NCI-H2171 (cell line): Measurements from ENCODE around the gene RGPD8.
"Not testable (repeated sequence)": the region's sequence is repeated elsewhere in the genome, so short reads cannot be mapped to it uniquely, and the experiment has no call there.

Source experiments
- DNase-seq: peaks from one replicate; lab custom pipeline; 2025; lab: John Stamatoyannopoulos, UW

RGPD8 gene

DNA sequence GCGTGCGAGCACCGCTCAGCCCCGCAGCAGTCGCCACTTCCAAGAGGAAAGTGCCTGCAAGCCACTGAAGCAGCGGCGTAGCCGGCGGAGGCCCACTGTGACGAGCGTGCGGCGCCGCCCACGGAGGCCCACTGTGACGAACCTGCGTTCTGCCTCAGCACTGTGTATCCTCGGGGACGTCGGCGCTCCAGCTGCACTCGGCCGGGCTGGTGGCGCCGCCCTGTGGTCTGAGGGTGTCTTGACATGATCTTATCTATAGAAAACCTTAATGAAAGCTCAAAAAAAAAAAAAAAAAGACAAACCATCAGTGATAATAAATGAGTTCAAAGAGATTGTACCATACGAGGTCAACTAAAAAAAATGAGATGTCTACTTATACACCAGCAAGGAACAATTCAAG, at the start of gene RGPD8:
Gene RGPD8 (minus strand): TSS at position 166 of the 400 bp plus-strand sequence. CDS start 192 bp downstream, outside the sequence.
- not testable (repeated sequence) for DNase-seq

DNA sequence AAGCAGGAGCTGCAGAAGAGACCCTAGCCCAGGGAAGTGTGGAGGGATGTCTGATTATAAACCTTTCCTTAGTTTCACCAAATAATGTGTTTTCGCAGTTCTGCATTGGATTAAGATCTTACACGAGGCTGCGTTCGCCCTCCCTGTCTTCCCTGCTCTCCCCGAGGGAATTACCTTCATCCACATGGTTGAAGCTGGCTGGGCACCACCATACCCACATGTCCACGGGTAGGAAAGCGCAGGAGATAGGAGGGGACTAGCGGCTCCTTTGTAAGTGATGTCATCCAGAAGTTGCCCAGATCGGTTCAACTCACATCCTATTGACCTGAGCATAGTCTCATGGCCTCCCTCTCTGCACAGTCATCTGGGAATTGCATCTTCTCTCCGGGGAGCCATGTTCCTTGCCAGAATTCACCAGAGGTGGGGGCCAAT, 49.6 kb upstream of the RGPD8 start:
- DNase-seq: peak; percentile 21

GRCh38 chr2:112482309-112483041, 49.0 kb upstream of the RGPD8 start:
- DNase-seq: peak; percentile 53

DNA sequence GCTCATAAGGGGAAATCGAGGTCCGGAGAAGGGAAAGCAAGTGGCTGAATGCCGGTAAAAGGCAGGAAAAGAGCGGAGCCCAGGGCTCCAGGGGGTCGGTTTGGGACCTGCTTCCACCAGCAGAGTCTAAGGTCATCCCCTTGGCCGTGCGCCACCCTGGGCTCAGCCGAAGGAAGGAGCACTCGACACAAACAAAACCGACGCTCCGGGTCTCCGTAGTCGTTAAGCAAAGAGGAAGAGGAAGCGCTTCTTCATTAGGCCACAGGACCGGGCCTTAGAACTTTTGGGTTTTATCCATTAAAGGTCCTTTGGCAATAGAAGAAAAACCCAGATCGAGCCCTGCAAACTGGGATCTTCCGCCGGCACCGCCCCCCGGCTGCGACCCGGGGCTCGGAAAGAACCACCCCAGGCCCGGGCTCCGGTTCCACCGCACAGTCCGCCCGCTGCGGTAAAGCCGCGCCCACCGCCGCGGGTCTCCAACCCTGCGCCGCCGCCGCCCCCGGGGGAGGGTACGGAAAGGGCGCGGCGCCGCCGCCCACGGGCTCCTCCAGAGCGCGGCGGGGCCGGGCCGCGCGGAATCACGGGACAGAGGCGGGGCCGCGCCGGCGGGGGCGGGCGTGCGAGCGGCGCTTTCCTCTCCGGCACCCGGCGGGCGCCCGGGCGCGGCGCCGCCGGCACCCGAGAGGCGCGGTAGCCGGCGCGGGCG, 48.2 kb upstream of the RGPD8 start, which contains the start of gene TTL:
Gene TTL (plus strand): TSS at position 629 of the 706 bp plus-strand sequence. CDS start 189 bp downstream, outside the sequence.
- DNase-seq: peak; percentile 78

GRCh38 chr2:112481050-112481527, 47.6 kb upstream of the RGPD8 start:
- DNase-seq: peak; percentile 69

DNA sequence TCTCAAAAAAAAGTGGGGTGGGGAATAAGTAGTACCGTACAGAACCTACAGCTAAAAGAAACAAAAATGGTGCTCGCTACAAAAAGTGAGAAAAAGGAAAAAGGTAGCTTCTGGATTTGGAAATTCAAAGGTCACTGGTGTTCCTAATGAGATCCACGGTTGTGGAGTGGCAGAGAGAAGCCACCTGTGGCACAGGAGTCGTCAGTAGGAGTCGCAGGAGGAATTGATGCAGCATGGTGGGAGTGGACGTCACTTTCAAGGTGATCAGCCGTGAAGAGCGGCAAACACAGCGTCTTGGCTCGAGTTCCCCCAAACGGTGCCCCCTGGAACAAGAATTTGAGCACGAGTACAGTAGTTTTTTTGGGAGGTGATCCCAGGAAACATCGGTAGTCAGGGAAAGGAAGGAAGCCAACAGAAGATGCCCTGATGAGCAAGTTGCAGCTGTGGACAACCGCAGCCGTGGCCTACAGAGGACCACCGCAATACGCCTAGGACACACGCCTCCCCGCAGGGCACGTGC, 47.1 kb upstream of the RGPD8 start:
- DNase-seq: no peak

DNA sequence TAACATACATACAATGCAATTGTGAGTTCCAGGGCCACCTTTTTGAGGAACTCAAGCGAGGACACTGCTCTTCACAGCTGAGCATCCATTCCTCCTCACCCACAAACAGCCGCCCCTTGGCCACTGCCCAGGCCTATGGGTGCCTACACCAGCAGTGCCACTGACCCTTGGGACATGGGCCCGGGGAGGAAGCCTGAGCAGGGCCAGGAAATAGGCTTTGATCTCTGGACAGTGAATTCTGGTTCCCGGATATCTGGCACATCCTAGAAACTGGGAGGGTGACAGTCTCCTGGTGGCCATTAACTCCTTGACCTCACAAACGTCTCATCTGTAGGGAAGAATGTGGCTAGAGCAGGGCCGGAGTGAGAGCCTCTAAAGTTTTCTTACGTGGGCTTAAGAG, 43.0 kb upstream of the RGPD8 start:
- no peak for DNase-seq

DNA sequence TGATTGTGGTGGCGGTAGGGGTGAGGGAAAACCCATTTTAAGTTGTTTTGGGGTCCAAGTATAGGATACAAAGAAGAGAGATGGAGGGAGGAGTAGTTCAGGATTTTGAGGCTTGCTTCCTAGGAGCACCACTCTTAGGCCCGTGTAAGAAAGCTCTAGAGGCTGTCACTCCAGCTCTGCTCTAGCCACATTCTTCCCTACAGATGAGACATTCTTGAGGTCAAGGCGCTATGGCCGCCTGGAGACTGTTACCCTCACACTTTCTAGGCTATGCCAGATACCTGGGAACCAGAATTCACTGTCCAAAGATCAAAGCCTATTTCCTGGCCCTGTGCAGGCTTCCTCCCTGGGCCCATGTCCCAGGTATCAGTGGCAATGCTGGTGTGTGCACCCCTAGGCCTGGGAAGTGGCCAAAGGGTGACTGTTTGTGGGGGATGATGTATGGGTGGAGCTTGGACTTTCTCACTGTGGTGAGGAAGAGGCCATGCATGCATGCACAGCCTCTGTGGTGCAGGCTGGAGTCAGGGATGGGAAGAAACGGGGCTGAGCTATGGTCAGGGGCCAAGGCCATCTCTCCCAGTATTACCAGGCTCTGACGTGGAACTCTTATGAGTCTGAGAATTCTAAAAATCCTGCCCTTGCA, 41.5 kb upstream of the RGPD8 start:
- no peak for DNase-seq

- DNase-seq: no peak
These were observed 39.3 kb upstream of the RGPD8 start for GRCh38 chr2:112472547-112473263.

GRCh38 chr2:112465382-112465781, 31.9 kb upstream of the RGPD8 start:
- DNase-seq: no peak

- no peak for DNase-seq
These were observed 29.8 kb upstream of the RGPD8 start for GRCh38 chr2:112463256-112463655.

GRCh38 chr2:112462178-112462577, 28.7 kb upstream of the RGPD8 start:
- no peak for DNase-seq

GRCh38 chr2:112459372-112459771, 25.9 kb upstream of the RGPD8 start:
- DNase-seq: no peak

GRCh38 chr2:112454586-112454985, 21.1 kb upstream of the RGPD8 start:
- DNase-seq: no peak

GRCh38 chr2:112451317-112451716, 17.9 kb upstream of the RGPD8 start:
- DNase-seq: no peak

DNA sequence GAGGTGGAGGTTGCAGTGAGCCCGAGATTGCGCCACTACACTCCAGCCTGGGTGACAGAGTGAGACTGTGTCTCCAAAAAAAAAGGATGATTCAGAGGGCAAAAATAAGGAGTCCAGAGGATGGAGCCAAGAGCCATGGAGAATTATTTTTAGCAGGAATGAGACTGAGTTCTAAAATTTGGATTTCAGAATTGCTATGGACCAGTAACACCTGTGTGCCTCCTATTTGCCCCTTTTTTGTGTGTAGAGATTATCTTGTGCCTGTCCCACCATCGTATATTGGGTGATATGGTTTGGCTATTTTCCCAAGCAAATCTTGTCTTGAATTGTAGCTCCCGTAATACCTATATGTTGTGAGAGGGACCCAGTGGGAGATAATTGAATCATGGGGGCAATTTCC, 16.4 kb upstream of the RGPD8 start:
- no peak for DNase-seq

DNA sequence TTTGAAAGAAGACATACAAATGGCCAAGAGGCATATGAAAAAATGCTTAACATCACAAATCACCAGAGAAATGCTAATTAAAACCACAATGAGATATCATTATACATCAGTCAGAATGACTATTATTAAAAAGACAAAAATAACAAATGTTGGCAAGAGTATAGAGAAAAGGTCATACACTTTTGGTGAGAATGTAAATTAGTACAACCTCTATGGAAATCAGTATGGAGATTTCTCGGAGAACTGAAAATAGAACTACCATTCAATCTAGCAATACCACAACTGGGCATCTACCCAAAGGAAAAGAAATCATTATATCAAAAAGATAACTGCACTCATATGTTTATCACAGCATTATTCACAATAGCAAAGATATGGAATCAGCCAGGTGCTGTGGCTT, 10.8 kb upstream of the RGPD8 start:
- DNase-seq: not testable (repeated sequence)

DNA sequence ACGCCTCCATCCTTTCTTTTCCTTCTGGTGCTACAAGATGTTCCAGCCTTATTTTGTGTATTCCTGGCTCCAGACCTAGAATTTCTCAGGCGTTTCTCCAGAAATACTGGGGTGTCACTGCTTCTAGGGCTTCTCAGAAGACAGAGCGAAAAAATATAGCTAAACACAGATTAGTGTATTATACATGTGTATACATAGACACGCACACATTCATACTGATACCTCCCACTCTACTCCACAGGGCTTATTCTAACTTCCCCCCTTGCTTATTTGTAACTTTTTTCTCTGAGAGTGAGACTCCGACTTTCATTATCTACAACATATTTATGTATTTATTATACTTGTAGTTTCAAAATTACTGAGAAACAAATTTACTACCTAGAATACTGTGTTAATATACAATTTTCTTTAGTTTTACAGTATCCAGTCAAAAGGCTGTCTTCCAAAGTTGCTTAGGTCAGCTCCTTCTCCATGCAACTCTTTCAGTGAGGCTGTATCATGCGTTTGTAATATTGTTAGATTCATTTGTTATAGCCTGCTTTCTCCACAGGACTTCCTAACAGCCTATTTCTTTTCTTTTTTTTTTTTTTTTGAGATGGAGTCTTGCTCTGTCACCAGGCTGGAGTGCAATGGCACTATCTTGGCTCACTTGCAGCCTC, 5.3 kb upstream of the RGPD8 start:
- DNase-seq: not testable (repeated sequence)

- DNase-seq: not testable (repeated sequence)
These were observed 4.0 kb upstream of the RGPD8 start for GRCh38 chr2:112437405-112437831.

DNA sequence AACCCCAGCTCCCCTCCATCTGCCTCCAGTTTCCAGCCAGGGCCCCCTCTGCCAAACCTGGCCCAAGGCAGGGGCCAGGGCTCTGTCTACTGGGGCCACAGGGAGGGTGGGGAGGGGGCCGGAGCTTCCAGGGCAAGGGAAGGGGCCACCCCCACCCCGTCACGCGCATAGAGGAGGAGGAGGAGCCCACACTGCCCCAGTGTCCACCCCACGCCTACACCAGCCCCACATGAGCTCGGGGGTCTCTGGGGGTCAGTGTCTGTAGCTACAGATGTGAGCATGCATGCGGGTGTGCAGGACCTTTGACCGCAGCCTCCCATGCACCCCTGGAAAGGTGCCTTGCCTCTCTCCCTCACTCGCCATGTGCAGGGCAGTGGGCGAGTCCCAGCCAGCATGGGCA, 3.5 kb upstream of the RGPD8 start:
- not testable (repeated sequence) for DNase-seq
